HG03280 (cell line): ENCODE results near the gene RBMS1.
"Not testable (repeated sequence)": the region's sequence is repeated elsewhere in the genome, so short reads cannot be mapped to it uniquely, and the experiment has no call there.

Experiments used
- ATAC-seq: cut with Tn5 transposase; IDR thresholded peaks from one replicate; pipeline ENCODE4 v1.9.1; 2021; ENCODE audit warnings: mild to moderate bottlenecking, moderate library complexity; ENCODE audit not compliant: unreplicated experiment

RBMS1 gene

GRCh38 chr2:160473468-160474318 is 19.9 kb downstream of the RBMS1 start:
- ATAC-seq = no peak

- ATAC-seq = no peak
Observed at GRCh38 chr2:160472839-160473251, 20.8 kb downstream of the RBMS1 start.

GRCh38 chr2:160471950-160472349 is 21.7 kb downstream of the RBMS1 start:
- no peak for ATAC-seq

- ATAC-seq = no peak
Observed at GRCh38 chr2:160469621-160470204, 23.9 kb downstream of the RBMS1 start.

- ATAC-seq = no peak
Observed at GRCh38 chr2:160469164-160469563, 24.4 kb downstream of the RBMS1 start.

- ATAC-seq = no peak
Observed at GRCh38 chr2:160467086-160467485, 26.5 kb downstream of the RBMS1 start.

GRCh38 chr2:160465406-160465805 is 28.2 kb downstream of the RBMS1 start:
- no peak for ATAC-seq

- ATAC-seq = no peak
Observed at GRCh38 chr2:160465002-160465401, 28.6 kb downstream of the RBMS1 start.

- ATAC-seq = no peak
Observed at GRCh38 chr2:160464017-160464416, 29.6 kb downstream of the RBMS1 start.

GRCh38 chr2:160463245-160463644 is 30.4 kb downstream of the RBMS1 start:
- ATAC-seq = no peak

- ATAC-seq = no peak
Observed at GRCh38 chr2:160460333-160460731, 33.3 kb downstream of the RBMS1 start.

- ATAC-seq = no peak
Observed at GRCh38 chr2:160459538-160460332, 33.9 kb downstream of the RBMS1 start.

- ATAC-seq = no peak
Observed at GRCh38 chr2:160458718-160459453, 34.7 kb downstream of the RBMS1 start.

- no peak for ATAC-seq
Observed at GRCh38 chr2:160457588-160457987, 36.0 kb downstream of the RBMS1 start.

GRCh38 chr2:160454070-160454797 is 39.4 kb downstream of the RBMS1 start:
- ATAC-seq = no peak

- ATAC-seq = no peak
Observed at GRCh38 chr2:160453111-160453820, 40.3 kb downstream of the RBMS1 start.

- ATAC-seq = no peak
Observed at GRCh38 chr2:160450486-160450885, 43.1 kb downstream of the RBMS1 start.

GRCh38 chr2:160448821-160449220 is 44.8 kb downstream of the RBMS1 start:
- not testable (repeated sequence) for ATAC-seq

- ATAC-seq = no peak
Observed at GRCh38 chr2:160445673-160446072, 47.9 kb downstream of the RBMS1 start.

- ATAC-seq = no peak
Observed at GRCh38 chr2:160442603-160443002, 51.0 kb downstream of the RBMS1 start.
